GM21529 (cell line): ENCODE measurements around the gene BHLHA15.
A peak's percentile ranks its signal among the peaks of the same experiment; 100 is the strongest.

Experiments
- ATAC-seq: cut with Tn5 transposase; IDR thresholded peaks from one replicate; pipeline ENCODE4 v1.9.1; 2021; ENCODE audit not compliant: unreplicated experiment

The BHLHA15 gene

GRCh38 chr7:98240961-98241673 lies 29.9 kb downstream of the BHLHA15 start:
- ATAC-seq = peak; percentile 71

DNA sequence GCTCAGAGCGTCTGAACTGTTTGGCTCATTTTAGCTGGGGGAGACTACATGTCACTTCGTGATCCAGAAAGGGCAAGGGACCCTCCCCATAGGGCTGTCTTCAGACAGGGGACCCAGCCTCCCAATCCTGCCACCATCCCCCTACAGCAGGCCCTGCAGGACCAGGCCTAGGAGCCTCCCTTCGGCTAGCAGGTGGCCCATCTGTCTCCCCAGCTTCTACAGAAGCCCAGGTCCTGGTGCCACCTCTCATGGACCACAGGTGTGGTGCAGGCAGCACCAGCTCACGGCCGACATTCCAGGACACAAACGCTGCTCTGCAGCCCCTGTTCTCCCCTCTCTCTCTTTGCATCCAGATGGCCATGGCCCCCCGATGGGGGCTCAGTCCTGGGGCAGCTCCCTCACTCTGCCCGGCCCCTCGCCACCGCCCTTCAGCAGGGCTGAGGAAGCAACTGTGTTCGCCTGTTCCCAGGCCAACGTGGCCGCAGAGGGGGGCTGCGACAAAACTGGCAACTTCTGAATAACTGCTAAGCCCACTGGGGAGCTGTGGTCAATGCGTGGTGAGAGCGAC lies 30.5 kb downstream of the BHLHA15 start:
- ATAC-seq = peak; percentile 10

- ATAC-seq = no peak
Observed at GRCh38 chr7:98242342-98242741, 31.1 kb downstream of the BHLHA15 start.

- ATAC-seq = no peak
Observed at GRCh38 chr7:98242934-98243333, 31.7 kb downstream of the BHLHA15 start.

DNA sequence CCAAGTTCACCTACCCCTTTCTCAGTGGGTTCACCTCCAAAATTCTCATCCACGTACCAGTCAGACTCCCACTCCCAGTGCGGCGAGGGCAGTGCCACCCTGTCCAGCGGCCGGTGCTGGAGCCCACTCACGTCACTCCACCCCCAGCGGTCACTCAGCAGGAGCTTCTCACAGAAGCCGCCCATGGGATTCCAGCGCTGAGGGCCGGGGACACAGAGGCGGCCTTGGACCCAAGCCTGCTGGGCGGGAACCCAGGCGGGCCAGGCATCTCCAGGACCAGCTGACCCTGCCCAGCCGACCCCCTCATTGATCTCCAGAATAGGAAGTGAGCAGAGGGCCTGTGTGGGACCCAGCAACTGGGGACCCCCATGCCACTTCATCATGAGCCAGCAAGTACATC lies 33.6 kb downstream of the BHLHA15 start:
- no peak for ATAC-seq

DNA sequence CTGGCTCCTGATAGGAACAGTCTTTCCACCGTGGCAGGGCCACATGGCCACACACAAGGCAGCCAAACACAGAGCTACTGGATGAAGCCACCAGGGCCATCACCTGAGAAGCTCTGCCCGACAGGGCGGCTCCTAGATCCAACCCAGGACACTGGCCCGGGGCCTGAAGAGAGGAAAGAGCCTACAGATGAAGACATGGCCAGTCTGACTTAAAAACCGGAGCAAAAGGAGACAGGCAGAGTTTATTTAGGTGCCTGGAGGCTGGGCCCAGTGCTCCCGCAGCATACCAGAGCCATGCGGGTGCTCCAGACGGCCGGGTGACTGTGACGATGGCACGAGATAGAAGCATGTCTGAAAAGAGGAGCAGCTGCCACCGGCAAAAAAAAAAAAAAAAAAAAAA lies 36.9 kb downstream of the BHLHA15 start:
- no peak for ATAC-seq

DNA sequence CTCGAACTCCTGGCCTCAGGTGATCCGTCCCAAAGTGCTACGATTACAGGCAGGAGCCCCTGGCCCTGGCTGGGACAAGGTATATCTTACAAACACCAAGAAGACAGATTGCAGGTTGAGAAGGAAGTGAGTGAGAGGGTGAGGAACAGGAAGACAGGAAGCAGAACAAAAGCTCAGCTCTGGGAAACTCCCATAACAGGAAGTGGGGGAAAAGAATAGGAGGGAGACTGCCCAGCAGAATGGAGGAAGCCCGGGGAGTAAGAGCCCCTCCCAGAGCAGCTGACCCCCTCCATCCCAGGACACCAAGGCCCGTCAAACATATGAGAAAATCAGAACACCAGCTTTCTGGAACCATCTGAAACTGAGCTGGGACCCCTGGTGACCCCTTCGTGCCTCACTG lies 37.9 kb downstream of the BHLHA15 start:
- ATAC-seq = no peak

GRCh38 chr7:98250789-98251188 lies 39.5 kb downstream of the BHLHA15 start:
- peak; percentile 41 for ATAC-seq

DNA sequence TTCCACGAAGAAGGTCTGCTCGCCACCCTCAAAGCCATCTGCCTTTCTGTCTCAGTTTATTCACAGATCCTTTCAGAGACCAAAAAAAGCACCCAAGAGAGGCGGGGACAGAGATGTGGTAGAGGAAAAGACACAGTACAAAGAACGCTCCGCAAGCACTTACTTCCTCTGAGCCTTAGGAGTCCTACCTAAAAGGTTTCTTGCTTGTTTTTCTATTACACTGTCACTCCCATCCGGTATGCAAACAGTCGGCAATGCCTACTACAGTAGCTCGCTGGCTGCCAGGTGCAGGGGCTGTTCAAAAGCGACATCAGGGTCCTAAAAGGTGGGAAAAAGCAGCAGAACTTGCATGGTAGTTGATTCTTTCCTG lies 40.0 kb downstream of the BHLHA15 start:
- ATAC-seq = peak; percentile 31

- peak; percentile 94 for ATAC-seq
Observed at GRCh38 chr7:98251601-98252424, 40.6 kb downstream of the BHLHA15 start, which contains the start of gene TECPR1. TSS of gene TECPR1 (minus strand) at chr7:98252232. CDS start at chr7:98246146, 6,086 bp downstream.

- ATAC-seq = peak; percentile 26
Observed at GRCh38 chr7:98252425-98253054, 41.3 kb downstream of the BHLHA15 start.

- ATAC-seq = no peak
Observed at GRCh38 chr7:98254516-98254915, 43.3 kb downstream of the BHLHA15 start.

DNA sequence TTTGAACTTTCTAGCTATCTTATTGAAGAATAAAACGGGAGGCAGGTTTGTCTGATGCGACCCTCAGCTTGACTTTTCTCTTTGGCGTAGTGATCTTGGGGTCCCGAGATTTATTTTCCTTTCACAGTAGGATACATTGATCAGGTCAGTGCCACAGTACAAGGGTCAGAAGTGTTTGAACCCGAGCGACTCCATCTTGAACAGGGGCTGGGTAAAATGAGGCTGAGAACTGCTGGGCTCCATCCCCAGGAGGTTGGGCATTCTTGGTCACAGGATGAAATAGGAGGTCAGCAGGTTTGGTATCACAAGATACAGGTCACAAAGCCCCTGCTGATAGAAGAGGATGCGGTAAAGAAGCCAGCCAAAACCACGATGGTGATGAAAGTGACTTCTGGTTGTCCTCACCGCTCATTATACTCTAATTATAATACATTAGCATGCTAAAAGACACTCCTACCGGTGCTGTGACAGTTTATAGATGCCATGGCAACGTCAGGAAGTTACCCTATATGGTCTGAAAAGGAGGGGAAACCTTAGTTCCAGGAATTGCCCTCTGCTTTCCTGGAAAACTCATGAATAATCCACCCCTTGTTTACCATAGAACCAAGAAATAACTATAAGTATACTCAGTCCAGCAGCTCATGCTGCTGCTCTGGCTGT lies 43.8 kb downstream of the BHLHA15 start:
- no peak for ATAC-seq

- no peak for ATAC-seq
Observed at GRCh38 chr7:98256431-98256830, 45.2 kb downstream of the BHLHA15 start.

GRCh38 chr7:98257701-98258100 lies 46.5 kb downstream of the BHLHA15 start:
- ATAC-seq = no peak
